MG63 (cell line): ENCODE results near the gene RTKN2. TPM values are rescaled to one million over a fixed set of nuclear protein-coding genes. Genes with fewer than 3 reads are reported as not detected.
"Not testable (repeated sequence)": the region's sequence is repeated elsewhere in the genome, so short reads cannot be mapped to it uniquely, and the experiment has no call there.

Source experiments
- DNase-seq: peaks from one replicate; pipeline ENCODE4 v3.0.0-alpha.2; 2020
- H3K27me3 ChIP-seq: fragments of 250-450 bp; sonication (Bioruptor Pico); 2 replicates; pipeline ENCODE4 v1.5.1; 2020; ENCODE audit warnings: mild to moderate bottlenecking, moderate library complexity
- H3K36me3 ChIP-seq: fragments of 250-450 bp; sonication (Bioruptor Pico); 2 replicates; pipeline ENCODE4 v1.5.1; 2020; ENCODE audit warnings: mild to moderate bottlenecking, moderate library complexity
- H3K4me3 ChIP-seq: fragments of 250-450 bp; sonication (Bioruptor Pico); 2 replicates; pipeline ENCODE4 v1.5.1; 2020; ENCODE audit warnings: mild to moderate bottlenecking, moderate library complexity
- H3K9me3 ChIP-seq: fragments of 250-450 bp; sonication (Bioruptor Pico); 2 replicates; pipeline ENCODE4 v1.5.1; 2020; ENCODE audit warnings: mild to moderate bottlenecking, moderate library complexity
- total RNA-seq: library from RNA; depleted of rRNA; stranded (reverse); fragments of >200 nt; shearing (Covaris generic); gene quantifications from 2 replicates; pipeline ENCODE4 v1.2.3, GENCODE V29; 2014; ENCODE audit warnings: low replicate concordance

Gene RTKN2
- total RNA-seq, 1 experiment from 2014 or later: 2.7 TPM

DNA sequence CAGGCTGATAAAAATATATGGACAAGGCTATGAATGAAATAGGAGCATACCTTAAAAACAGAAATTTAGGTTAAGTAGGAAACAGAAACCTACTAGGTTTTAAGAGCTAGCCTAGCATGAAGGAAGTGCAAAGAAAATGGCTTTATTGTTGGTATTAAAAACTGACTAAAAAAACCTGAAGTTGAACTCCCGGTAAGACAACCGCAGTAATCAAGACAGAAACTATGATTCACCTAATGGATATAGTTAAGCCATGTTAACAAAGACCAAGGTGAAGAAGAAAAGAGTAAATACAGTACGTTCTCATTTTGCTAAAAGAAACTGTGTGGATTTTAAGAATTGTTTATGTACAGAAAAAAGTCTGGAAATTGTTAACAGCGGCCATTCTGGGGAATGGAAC is 2.5 kb downstream of the RTKN2 start:
- no peaks in the 10 kb centered on the region for H3K36me3 ChIP-seq
- H3K9me3 ChIP-seq: no peaks in the 10 kb centered on the region
- no peak for DNase-seq
- H3K27me3 ChIP-seq: peaks cover 5% of the 10 kb centered on the region
- no peak overlapping the region for H3K4me3 ChIP-seq

DNA sequence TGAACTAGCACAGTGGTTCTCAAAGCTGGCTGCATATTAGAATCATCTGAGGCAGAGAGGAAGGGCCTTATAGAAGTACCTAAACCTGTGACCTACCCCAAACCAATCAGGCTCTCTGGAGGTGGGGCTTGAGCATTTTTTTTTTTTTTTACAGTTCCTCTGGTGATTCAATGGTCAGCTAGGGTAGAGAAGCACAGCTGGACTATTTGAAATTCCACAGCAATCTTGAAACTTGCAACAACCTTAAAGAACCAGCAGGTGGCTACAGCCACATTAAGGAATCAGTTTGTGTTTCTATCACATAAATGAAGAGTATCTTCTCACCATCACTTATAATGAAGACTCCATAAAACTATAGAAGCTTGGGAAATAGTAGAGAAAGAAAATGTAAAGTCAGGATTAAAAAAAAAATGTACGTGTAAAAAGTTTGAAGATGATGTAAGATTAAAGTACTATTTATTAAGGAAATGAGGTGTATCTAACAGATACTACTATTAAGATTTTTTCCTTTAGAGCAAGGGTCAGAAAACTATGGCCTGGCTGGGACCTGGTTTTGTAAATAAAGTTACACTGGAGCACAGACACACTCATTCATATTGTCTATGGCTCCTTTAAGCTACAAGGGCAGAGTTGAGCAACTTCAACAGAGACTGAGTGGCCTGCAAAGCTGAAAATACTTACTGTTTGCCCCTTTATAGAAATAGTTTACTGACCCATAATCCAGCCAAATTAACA is 3.8 kb downstream of the RTKN2 start:
- Histone ChIP-seq H3K9me3 (no peaks in the 10 kb centered on the region), H3K27me3 (peaks cover 5% of the 10 kb centered on the region), H3K36me3 (no peaks in the 10 kb centered on the region), H3K4me3 (no peak overlapping the region)
- DNase-seq: no peak

DNA sequence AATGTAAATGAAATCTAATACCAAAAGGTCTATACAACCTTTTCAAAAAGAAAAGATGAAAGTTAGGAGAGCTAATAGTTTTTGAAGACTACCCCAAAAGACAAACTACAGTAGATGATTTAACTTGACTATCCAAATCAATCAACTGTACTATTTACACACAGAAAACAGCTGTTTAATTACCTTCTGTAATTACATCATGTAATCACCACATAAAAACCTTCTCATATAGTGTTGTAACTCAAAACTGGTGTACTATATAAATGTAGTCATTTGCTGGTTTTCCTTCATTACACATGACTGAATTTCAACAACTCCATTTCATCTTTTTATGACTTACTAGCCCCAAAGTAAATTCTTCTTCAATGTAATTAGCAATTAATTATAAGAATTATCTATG is 4.5 kb downstream of the RTKN2 start:
- no peaks in the 10 kb centered on the region for H3K36me3 ChIP-seq
- no peak overlapping the region for H3K4me3 ChIP-seq
- peaks cover 2% of the 10 kb centered on the region; the same call in 1 of the 2 replicates for H3K27me3 ChIP-seq
- DNase-seq: no peak
- H3K9me3 ChIP-seq: no peaks in the 10 kb centered on the region

DNA sequence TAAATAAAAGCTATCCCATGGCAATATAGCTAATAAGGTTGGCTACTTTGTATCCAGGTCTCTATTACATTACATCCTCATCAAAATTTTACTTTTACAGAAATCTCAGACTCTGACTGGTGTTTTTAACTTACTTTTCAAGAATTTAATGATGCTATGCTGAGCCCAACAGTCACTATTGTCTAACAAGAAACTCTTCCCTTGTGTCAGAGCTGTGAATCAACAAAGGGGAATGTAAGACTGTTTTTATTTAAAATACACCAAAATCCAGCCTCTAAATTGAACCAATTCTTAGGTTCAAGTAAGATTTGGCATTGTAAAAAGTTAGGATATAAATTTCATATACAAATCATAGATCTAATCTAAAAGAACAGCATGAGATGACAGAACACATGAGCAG is 7.0 kb downstream of the RTKN2 start:
- DNase-seq: no peak
- H3K27me3 ChIP-seq: no peaks in the 10 kb centered on the region
- no peaks in the 10 kb centered on the region for H3K36me3 ChIP-seq
- H3K4me3 ChIP-seq: no peak overlapping the region
- no peaks in the 10 kb centered on the region for H3K9me3 ChIP-seq

DNA sequence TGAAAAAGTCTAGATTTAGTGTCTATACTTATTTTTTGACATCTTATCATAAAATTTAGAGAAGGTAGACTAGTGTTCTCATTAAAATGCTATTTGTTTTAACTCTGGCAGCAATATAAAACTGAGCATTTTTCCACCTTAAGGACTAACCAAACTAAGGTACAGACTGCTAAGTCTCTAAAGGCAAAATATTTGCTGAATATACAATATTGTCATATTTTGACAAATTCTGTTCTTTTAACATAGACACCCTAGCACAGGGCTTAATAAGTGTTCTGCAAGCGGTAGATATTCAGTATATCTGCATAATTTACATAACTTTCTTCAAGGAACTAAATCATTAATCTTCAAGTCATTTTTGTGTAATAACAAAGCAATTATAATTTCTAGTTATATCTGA is 8.6 kb downstream of the RTKN2 start:
- no peaks in the 10 kb centered on the region for H3K36me3 ChIP-seq
- no peaks in the 10 kb centered on the region for H3K27me3 ChIP-seq
- no peak overlapping the region for H3K4me3 ChIP-seq
- no peaks in the 10 kb centered on the region for H3K9me3 ChIP-seq
- no peak for DNase-seq

DNA sequence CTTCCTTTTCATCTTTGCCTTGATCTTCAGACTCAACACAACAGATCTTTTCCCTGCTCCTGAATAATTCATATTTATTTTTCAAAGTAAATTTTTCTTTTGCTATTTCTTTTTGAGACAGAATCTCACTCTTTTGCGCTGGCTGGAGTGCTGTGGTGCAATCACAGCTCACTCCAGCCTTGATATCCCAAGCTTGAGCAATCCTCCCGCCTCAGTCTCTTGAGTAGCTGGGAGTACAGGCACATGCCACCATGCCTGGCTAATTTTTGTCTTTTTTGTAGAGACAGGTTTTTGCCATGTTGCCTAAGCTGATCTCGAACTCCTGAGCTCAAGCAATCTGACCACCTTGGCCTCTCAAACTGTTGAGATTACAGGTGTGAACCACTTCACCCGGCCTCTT is 9.2 kb downstream of the RTKN2 start:
- Histone ChIP-seq H3K4me3 (no peak overlapping the region), H3K27me3 (no peaks in the 10 kb centered on the region), H3K36me3 (no peaks in the 10 kb centered on the region), H3K9me3 (no peaks in the 10 kb centered on the region)
- no peak for DNase-seq

DNA sequence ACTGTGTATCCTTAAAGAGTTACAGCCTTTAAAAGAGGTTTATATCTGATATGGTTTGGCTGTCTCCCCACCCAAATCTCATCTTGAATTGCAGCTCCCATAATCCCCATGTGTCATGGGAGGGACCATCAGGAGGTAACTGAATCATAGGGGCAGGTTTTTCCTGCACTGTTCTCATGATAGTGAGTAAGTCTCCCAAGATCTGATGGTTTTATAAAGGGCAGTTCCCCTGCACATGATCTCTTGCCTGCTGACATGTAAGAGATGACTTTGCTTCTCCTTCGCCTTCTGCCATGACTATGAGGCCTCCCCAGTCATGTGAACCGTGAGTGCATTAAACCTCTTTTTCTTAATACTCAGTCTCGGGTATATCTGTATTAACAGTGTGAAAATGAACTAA is 9.7 kb downstream of the RTKN2 start:
- DNase-seq: no peak
- Histone ChIP-seq H3K4me3 (no peak overlapping the region), H3K27me3 (no peaks in the 10 kb centered on the region), H3K36me3 (no peaks in the 10 kb centered on the region), H3K9me3 (no peaks in the 10 kb centered on the region)

DNA sequence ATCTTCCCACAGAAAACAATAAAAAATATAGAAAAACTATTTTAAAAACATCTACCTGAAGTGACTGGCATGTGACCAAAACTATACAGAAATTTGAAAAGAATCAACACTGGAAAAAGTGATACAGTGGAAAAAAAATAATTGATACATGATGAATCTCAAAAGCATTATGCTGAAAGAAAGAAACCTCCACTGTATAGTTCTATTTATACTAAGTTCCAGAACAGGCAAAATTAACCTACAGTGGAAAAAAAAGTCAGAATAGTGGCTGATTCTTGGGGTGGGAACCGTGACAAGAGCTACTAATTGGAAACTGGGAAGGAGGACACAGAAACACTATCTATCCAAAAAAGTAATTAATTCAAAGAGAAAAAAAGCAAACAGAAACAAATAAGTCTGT is 14.9 kb downstream of the RTKN2 start:
- no peaks in the 10 kb centered on the region for H3K36me3 ChIP-seq
- H3K9me3 ChIP-seq: no peaks in the 10 kb centered on the region

DNA sequence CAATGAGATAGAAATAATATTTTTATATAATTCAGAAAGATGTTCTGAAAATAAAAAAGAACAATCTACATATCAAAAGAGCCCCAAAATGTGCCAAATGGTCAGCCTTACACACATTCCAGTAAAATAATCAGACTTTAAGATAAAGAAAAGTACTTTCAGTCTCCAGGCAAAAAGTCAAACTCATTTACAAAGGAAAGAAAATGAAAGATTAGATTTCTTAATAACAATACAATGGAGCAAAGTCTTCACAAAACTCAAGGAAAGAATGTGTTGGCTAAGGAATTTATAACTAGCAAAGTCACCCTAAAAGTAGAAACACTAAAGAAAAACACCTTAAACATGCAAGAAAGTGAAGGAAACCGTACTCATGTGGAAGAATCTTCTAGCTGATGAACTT is 16.6 kb downstream of the RTKN2 start:
- no peaks in the 10 kb centered on the region for H3K27me3 ChIP-seq
- no peak for DNase-seq
- no peaks in the 10 kb centered on the region for H3K36me3 ChIP-seq
- H3K4me3 ChIP-seq: no peak overlapping the region
- no peaks in the 10 kb centered on the region for H3K9me3 ChIP-seq

More for the DNA sequence above, 14.9 kb downstream of the RTKN2 start:
- Histone ChIP-seq H3K4me3 (no peak overlapping the region), H3K27me3 (no peaks in the 10 kb centered on the region)
- no peak for DNase-seq

DNA sequence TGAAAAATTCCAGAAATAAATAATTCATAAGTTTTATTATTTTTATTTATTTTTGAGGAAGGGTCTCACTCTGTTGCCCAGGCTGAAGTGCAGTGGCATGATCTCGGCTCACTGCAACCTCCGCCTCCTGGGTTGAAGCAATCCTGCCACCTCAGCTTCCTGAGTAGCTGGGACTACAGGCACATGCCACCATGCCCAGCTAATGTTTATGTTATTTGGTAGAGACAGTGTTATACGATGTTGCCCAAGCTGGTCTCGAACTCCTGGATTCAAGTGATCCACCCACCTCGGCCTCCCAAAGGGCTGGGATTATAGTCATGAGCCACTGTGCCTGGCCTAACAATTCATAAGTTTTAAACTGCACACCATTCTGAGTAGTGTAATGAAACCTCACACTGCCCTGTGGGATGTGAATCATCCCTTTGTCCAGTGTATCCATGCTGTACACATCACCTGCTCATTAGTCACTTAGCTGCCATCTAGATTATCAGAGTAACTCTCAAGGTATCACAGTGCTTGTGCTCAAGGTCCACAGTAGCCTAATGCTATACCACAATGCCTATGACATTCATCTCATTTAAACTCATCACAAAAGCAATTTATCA is 17.9 kb downstream of the RTKN2 start:
- no peaks in the 10 kb centered on the region for H3K27me3 ChIP-seq
- no peak for DNase-seq

DNA sequence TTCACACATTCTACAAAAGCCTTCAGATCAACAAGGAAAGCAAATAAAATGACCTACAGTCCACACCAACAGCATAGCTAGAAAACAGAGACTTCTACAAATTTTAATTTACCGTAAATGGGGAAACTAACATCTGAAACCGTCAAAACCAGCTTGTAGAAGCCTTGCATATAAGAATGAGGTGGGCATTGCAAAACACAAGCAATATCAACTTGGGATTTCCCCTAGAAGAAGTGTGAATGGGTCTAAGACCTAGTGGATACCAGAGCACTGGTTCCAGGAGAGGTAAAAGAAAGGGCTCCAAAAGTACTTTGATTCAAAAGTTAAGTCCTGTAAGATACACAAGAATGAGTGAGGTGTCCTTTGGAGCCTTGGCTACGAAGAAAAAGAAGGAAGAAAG is 18.7 kb downstream of the RTKN2 start:
- no peaks in the 10 kb centered on the region for H3K9me3 ChIP-seq
- no peaks in the 10 kb centered on the region for H3K27me3 ChIP-seq
- H3K4me3 ChIP-seq: no peak overlapping the region
- no peak for DNase-seq
- no peaks in the 10 kb centered on the region for H3K36me3 ChIP-seq

More for the DNA sequence above, 17.9 kb downstream of the RTKN2 start:
- Histone ChIP-seq H3K9me3 (no peaks in the 10 kb centered on the region), H3K36me3 (no peaks in the 10 kb centered on the region), H3K4me3 (no peak overlapping the region)

DNA sequence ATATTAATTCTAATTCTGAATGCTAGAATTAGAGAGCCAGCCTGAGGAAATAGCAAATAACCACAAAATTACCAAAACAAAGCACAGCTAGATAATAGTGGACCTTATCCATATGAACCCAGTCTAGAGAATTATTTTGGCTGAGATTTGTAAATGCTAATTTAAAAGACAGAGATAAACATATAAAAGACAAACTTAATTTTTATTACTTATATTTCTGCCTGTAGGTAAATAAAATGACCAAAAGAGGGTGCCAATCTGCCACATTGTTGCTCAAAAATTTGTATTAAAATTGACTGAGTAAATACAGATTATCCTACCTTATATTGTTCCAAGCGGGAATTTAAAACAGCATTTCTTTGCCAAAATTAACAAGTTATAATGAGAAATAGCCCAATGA is 20.2 kb downstream of the RTKN2 start:
- no peak for DNase-seq
- no peaks in the 10 kb centered on the region for H3K36me3 ChIP-seq
- H3K27me3 ChIP-seq: no peaks in the 10 kb centered on the region
- no peak overlapping the region for H3K4me3 ChIP-seq
- no peaks in the 10 kb centered on the region for H3K9me3 ChIP-seq

DNA sequence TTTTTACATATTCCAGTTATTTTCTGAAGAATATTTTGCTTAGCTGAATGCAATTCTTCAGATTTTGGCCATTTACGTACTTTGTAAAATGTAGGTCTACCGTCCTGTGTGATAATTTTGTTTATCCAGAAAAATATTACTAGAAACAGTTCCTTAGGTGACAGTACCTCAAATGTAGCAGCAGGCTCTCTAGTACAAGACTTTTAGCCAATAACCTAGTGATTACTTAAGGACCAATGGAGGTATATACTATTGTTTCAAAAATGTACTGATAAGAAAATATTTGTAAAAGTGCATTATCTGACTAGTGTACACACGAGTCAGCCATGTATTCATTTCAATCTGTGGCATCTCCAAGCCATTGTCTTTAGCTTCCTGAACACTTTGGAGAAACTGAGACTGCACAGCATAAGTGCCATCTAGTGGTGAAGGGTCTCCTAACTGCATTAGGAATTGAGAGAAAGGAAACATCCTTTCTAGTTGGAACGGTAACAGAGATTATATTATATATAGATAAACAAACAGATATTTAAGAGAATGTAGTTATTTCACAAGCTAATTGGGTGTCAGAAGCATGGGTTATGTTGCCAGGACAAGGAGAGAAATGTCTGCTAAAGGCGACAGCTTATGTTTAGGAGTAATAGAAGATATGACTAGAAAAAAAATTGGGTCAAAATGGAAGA is 23.7 kb downstream of the RTKN2 start:
- H3K9me3 ChIP-seq: no peaks in the 10 kb centered on the region
- DNase-seq: peak; percentile 23
- no peaks in the 10 kb centered on the region for H3K36me3 ChIP-seq
- H3K27me3 ChIP-seq: no peaks in the 10 kb centered on the region
- H3K4me3 ChIP-seq: no peak overlapping the region

DNA sequence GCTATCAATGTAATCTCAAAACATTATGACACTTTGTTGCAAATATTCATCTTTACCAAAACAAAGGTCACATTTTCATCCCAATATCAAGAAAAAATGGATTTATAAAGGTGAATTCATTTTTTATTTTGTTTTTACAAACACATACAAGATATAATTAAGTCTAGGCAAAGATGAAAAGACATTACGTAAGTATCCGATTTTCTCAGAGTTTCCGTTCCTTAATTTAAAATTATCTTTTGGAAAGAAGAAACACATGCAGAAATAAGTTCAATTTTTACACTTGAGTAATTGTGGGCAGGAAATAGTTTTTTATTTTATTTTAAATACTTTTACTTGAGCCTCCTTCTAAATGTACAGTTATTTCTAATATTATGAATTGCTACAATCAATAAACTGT is 24.6 kb downstream of the RTKN2 start:
- Histone ChIP-seq H3K4me3 (peak overlapping the region; percentile 29), H3K36me3 (no peaks in the 10 kb centered on the region)
- no peak for DNase-seq

DNA sequence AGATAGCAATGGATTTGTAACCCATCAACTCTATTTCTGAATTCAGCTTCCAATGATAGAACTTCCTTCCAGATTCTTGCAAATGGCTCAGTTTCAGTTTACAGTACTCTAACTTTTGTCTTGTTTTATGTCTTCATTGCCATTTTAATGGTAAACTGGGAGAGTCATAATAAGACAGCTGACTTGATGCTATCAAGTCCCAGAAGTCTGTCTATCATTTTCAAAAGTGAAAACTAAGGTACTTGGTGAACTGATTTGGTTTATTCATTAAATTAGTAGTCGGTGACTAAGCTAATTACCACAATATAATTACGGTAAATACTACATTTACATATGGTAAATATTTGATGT is 25.0 kb downstream of the RTKN2 start:
- Histone ChIP-seq H3K9me3 (no peaks in the 10 kb centered on the region), H3K4me3 (peak overlapping the region; percentile 29), H3K36me3 (no peaks in the 10 kb centered on the region), H3K27me3 (no peaks in the 10 kb centered on the region)
- DNase-seq: no peak

More for the DNA sequence above, 24.6 kb downstream of the RTKN2 start:
- Histone ChIP-seq H3K9me3 (no peaks in the 10 kb centered on the region), H3K27me3 (no peaks in the 10 kb centered on the region)

DNA sequence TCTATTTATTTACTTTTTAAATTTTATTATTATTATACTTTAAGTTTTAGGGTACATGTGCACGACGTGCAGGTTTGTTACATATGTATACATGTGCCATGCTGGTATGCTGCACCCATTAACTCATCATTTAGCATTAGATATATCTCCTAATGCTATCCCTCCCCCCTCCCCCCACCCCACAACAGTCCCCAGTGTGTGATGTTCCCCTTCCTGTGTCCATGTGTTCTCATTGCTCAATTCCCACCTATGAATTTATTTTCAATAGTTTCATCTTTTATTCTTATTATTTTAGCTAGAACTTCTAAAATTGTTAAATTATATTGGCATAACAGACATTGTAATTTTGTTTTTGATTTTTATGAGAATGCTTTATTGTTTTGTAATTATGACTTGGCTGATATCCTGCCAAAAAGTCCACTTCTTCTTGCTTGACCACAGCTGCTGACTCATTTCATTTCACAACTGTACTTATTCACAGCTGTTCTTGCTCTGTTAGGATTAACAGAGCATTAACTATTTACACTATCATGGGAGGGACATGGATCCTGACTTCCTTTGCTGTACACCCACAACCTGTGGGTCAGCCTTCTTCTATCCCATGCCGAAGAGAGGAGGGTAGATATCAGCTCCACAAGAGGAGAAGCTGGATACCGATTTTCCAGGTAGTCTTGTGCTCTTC is 25.5 kb downstream of the RTKN2 start:
- DNase-seq: peak; percentile 38
- not testable (repeated sequence) for H3K36me3 ChIP-seq, H3K27me3 ChIP-seq, H3K9me3 ChIP-seq
- peak overlapping the region; percentile 29 for H3K4me3 ChIP-seq

DNA sequence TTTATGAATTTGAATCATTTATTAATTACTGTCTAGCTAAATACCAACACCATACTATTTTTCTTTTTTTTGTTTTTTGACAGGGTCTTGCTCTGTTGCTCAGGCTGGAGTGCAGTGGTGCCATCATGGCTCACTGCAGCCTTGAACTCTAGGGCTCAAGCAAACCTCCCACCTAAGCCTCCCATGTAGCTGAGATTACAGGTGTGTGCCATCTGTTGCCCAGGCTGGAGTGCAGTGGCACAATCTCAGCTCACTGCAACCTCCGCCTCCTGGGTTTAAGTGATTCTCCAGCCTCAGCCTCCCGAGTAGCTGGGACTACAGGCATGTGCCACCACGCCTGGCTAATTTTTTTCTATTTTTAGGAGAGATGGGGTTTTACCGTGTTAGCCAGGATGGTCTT is 27.1 kb downstream of the RTKN2 start:
- not testable (repeated sequence) for H3K4me3 ChIP-seq

More for the DNA sequence above, 27.1 kb downstream of the RTKN2 start:
- not testable (repeated sequence) for H3K9me3 ChIP-seq, DNase-seq, H3K36me3 ChIP-seq, H3K27me3 ChIP-seq
